GM12891 (cell line): ENCODE measurements around the gene SAV1.

Experiments used
- PAX5 ChIP-seq: IDR thresholded peaks from 2 replicates; pipeline ENCODE4 v1.6.1; 2011; ENCODE audit warnings: low read length, moderate library complexity, mild to moderate bottlenecking; ENCODE audit not compliant: insufficient read depth, severe bottlenecking
- POLR2A ChIP-seq: IDR thresholded peaks from 2 replicates; pipeline ENCODE4 v1.6.1; 2011; ENCODE audit warnings: low read depth, low read length, control low read depth
- POLR2AphosphoS5 ChIP-seq: IDR thresholded peaks from 2 replicates; pipeline ENCODE4 v1.6.1; 2011; ENCODE audit warnings: low read depth, low read length, control low read depth
- POU2F2 ChIP-seq: IDR thresholded peaks from 2 replicates; pipeline ENCODE4 v1.6.1; 2011; ENCODE audit warnings: low read depth, mild to moderate bottlenecking, control low read depth, low read length, moderate library complexity
- SPI1 ChIP-seq: IDR thresholded peaks from 2 replicates; pipeline ENCODE4 v1.6.1; 2011; ENCODE audit warnings: low read depth, low read length, control low read depth
- TAF1 ChIP-seq: IDR thresholded peaks from 2 replicates; pipeline ENCODE4 v1.6.1; 2011; ENCODE audit warnings: low read depth, low read length, control low read depth

DNA sequence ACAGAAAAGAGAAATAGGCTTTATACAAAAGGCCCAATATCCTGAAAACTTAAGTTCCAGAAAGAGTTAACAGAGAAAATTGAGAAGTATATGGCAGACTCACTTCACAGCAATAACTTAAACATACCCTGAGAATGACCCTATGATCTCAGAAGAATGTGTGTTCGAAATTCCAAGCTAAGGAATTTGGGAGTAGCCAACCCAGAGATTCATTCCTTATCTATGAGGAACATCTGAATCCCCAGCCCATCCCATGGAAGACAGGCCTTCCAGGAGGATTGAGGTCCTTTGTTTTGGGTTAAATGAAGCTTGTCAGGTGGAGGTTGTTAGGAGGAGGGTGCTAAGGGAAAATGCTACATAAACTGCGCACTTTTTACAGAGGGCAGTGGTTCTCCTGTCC lies 7.5 kb upstream of the SAV1 start:
- no peak for TF ChIP-seq POLR2A
- TF ChIP-seq POLR2AphosphoS5, result no peak
- TF ChIP-seq PAX5, result no peak
- no peak for TF ChIP-seq TAF1
- TF ChIP-seq SPI1, result no peak
- TF ChIP-seq POU2F2, result no peak
